SH-SY5Y (cell line): ENCODE measurements around the gene ROPN1L.

Source experiments
- GATA2 ChIP-seq: IDR thresholded peaks from 2 replicates; pipeline ENCODE4 v1.6.1; 2011; ENCODE audit warnings: mild to moderate bottlenecking, low read depth, low read length
- GATA3 ChIP-seq: IDR thresholded peaks from 2 replicates; pipeline ENCODE4 v1.6.1; 2011; ENCODE audit warnings: low read depth, mild to moderate bottlenecking, low read length, moderate library complexity

DNA sequence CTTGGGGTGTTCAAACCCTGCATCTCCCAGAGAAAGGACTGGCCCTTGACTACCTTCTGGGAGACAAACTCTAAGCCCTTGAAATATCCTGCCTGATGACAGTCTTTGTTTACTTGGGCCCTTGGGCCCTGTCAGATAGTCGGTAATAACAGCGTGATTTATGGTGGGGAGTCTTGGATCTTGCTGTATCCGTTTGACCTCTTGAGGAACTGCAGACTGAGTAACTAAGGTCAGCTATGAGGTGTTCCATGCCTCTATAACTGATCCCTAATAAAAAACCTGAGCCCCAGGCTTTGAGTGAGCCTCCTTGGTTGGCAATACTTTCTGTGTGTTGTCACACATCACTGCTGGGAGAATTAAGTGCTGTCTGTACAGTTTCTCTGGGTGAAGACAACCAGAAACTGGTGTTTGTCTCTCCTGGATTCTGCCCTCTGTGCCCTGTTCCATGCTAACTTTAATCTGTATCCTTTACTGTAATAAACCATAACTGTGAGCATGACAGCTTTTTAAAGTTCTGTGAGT lies 66.0 kb downstream of the ROPN1L start:
- TF ChIP-seq GATA2 = no peak
- no peak for TF ChIP-seq GATA3
